Measurements from ENCODE around the gene SMPD3. TPM values are rescaled to one million over a fixed set of nuclear protein-coding genes. Genes with fewer than 3 reads are reported as not detected.

The SMPD3 gene
- total RNA-seq, 1 experiment from 2014 or later, result 0.77 TPM

DNA sequence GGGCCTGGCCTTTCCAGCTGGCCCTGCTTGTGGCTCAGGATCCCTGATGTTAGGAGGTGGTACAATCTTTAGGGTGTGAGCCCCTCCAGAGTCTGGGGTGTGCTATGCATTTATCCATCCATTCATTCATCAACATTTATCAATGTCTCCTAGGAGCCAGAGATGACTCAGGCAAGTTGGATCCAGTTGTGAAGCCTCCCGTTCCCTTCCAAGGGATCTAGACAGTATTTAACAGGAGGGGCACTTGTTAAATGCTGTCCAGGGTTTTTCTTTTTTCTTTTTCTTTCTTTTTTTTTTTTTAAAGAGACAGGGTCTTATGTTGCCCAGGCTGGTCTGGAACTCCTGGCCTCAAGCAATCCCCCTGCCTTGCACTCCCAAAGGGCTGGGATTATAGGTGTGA, 42.0 kb upstream of the SMPD3 start:
- DNase-seq (ENCODE audit: low read depth, low spot score) (no peak), ATAC-seq (no peak)
- no peak for TF ChIP-seq TCF7L2 (IDR thresholded peaks at IDR 0.05; ENCODE audit: low read depth, low read length)
- TF ChIP-seq, protein P1, sequence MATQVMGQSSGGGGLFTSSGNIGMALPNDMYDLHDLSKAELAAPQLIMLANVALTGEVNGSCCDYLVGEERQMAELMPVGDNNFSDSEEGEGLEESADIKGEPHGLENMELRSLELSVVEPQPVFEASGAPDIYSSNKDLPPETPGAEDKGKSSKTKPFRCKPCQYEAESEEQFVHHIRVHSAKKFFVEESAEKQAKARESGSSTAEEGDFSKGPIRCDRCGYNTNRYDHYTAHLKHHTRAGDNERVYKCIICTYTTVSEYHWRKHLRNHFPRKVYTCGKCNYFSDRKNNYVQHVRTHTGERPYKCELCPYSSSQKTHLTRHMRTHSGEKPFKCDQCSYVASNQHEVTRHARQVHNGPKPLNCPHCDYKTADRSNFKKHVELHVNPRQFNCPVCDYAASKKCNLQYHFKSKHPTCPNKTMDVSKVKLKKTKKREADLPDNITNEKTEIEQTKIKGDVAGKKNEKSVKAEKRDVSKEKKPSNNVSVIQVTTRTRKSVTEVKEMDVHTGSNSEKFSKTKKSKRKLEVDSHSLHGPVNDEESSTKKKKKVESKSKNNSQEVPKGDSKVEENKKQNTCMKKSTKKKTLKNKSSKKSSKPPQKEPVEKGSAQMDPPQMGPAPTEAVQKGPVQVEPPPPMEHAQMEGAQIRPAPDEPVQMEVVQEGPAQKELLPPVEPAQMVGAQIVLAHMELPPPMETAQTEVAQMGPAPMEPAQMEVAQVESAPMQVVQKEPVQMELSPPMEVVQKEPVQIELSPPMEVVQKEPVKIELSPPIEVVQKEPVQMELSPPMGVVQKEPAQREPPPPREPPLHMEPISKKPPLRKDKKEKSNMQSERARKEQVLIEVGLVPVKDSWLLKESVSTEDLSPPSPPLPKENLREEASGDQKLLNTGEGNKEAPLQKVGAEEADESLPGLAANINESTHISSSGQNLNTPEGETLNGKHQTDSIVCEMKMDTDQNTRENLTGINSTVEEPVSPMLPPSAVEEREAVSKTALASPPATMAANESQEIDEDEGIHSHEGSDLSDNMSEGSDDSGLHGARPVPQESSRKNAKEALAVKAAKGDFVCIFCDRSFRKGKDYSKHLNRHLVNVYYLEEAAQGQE (IDR thresholded peaks at IDR 0.05; ENCODE audit: insufficient read depth in 1 of 2, low read depth in 2 of 2, low read length in 1 of 2), result no peak
- no peak for TF ChIP-seq POLR2AphosphoS5 (IDR thresholded peaks at IDR 0.05; ENCODE audit: low read depth, low read length)
- TF ChIP-seq SIN3A (IDR thresholded peaks at IDR 0.05; ENCODE audit: borderline replicate concordance, insufficient read depth, low read depth, low read length), result no peak
- TF ChIP-seq, protein P2, sequence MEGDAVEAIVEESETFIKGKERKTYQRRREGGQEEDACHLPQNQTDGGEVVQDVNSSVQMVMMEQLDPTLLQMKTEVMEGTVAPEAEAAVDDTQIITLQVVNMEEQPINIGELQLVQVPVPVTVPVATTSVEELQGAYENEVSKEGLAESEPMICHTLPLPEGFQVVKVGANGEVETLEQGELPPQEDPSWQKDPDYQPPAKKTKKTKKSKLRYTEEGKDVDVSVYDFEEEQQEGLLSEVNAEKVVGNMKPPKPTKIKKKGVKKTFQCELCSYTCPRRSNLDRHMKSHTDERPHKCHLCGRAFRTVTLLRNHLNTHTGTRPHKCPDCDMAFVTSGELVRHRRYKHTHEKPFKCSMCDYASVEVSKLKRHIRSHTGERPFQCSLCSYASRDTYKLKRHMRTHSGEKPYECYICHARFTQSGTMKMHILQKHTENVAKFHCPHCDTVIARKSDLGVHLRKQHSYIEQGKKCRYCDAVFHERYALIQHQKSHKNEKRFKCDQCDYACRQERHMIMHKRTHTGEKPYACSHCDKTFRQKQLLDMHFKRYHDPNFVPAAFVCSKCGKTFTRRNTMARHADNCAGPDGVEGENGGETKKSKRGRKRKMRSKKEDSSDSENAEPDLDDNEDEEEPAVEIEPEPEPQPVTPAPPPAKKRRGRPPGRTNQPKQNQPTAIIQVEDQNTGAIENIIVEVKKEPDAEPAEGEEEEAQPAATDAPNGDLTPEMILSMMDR (IDR thresholded peaks at IDR 0.05), result no peak
- no TSS peak for BruUV-seq (replicated peaks)
- Histone ChIP-seq H3K9me3 (ENCODE audit: control insufficient read depth, insufficient read depth, low read depth, low read length) (no peaks in the 10 kb centered on the region), H3K27me3 (ENCODE audit: control insufficient read depth, insufficient read depth, low read length) (no peaks in the 10 kb centered on the region), H3K36me3 (ENCODE audit: control insufficient read depth, insufficient read depth, low read length) (no peaks in the 10 kb centered on the region), H3K4me3 (ENCODE audit: low read depth in 2 of 2, low read length in 2 of 2) (no peak overlapping the region), H3K27ac (ENCODE audit: low read length) (no peak overlapping the region), H3K4me1 (ENCODE audit: control insufficient read depth, insufficient read depth, low read length) (peaks cover 3% of the 10 kb centered on the region; the same call in 1 of the 2 replicates)
- POLR2A ChIA-PET, result no interaction called here
- CTCF ChIA-PET, result no interaction called here
- intact Hi-C loops (cut with micrococcal nuclease; ENCODE audit: unreplicated experiment), result no loop called here
- in situ Hi-C loops (cut with HindIII; ENCODE audit: low pct_unique_long_range_greater_than_20kb, low sequenced_read_pairs), result no loop called here

DNA sequence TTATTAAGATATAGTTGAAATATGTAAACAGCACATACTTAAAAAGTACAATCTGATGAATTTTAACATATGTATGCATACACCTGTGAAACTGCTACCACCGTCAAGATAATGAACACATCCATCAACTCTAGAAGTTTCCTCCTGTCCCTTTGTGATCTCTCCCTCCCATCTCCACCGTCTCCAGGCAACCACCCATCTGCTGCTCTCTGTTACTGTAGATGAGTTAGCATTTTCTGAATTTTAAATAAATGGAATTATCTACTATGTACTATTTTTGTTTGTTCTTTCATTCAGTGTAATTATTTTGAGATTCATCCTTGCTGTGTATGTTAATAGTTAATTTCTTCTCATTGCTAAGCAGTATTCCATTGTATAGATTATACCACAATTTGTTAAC, 40.2 kb upstream of the SMPD3 start:
- intact Hi-C loops (cut with micrococcal nuclease; ENCODE audit: unreplicated experiment), result no loop called here
- TF ChIP-seq, protein P2 (IDR thresholded peaks at IDR 0.05), result no peak
- TF ChIP-seq SIN3A (IDR thresholded peaks at IDR 0.05; ENCODE audit: borderline replicate concordance, insufficient read depth, low read depth, low read length) (no peak), POLR2AphosphoS5 (IDR thresholded peaks at IDR 0.05; ENCODE audit: low read depth, low read length) (no peak), TCF7L2 (IDR thresholded peaks at IDR 0.05; ENCODE audit: low read depth, low read length) (no peak)
- TF ChIP-seq, protein P1 (IDR thresholded peaks at IDR 0.05; ENCODE audit: insufficient read depth in 1 of 2, low read depth in 2 of 2, low read length in 1 of 2), result no peak
- no peak for ATAC-seq

More for the DNA sequence above, 40.2 kb upstream of the SMPD3 start:
- Histone ChIP-seq H3K27me3 (ENCODE audit: control insufficient read depth, insufficient read depth, low read length) (no peaks in the 10 kb centered on the region), H3K36me3 (ENCODE audit: control insufficient read depth, insufficient read depth, low read length) (no peaks in the 10 kb centered on the region), H3K9me3 (ENCODE audit: control insufficient read depth, insufficient read depth, low read depth, low read length) (no peaks in the 10 kb centered on the region), H3K4me3 (ENCODE audit: low read depth in 2 of 2, low read length in 2 of 2) (no peak overlapping the region), H3K27ac (ENCODE audit: low read length) (no peak overlapping the region), H3K4me1 (ENCODE audit: control insufficient read depth, insufficient read depth, low read length) (peaks cover 3% of the 10 kb centered on the region; the same call in 1 of the 2 replicates)
- CTCF ChIA-PET, result no interaction called here
- no peak for DNase-seq (ENCODE audit: low read depth, low spot score)
- in situ Hi-C loops (cut with HindIII; ENCODE audit: low pct_unique_long_range_greater_than_20kb, low sequenced_read_pairs), result no loop called here
- BruUV-seq (replicated peaks), result no TSS peak
- POLR2A ChIA-PET, result no interaction called here
